ENCODE results near the gene TMEM151B.

The TMEM151B gene

DNA sequence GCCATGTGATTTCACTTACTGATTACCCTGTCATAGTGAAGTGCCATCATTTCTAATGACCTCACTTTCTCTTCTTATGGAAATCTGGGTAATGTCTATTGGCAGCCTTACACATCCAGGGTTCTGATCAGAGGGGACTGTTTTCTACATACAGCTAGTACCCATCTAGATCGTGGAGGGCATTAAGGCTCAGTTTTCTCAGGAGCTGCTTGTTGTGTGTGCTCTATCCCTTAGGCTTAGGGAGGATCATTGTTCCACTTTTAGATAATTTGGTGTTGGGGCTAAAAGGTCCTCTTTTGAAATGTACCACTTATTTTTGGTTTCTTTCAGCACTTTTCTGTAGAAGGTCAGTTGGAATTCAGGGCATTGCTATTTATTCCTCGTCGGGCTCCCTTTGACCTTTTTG is 19.5 kb upstream of the TMEM151B start:
- no peak for DNase-seq (ENCODE audit: low read depth)

DNA sequence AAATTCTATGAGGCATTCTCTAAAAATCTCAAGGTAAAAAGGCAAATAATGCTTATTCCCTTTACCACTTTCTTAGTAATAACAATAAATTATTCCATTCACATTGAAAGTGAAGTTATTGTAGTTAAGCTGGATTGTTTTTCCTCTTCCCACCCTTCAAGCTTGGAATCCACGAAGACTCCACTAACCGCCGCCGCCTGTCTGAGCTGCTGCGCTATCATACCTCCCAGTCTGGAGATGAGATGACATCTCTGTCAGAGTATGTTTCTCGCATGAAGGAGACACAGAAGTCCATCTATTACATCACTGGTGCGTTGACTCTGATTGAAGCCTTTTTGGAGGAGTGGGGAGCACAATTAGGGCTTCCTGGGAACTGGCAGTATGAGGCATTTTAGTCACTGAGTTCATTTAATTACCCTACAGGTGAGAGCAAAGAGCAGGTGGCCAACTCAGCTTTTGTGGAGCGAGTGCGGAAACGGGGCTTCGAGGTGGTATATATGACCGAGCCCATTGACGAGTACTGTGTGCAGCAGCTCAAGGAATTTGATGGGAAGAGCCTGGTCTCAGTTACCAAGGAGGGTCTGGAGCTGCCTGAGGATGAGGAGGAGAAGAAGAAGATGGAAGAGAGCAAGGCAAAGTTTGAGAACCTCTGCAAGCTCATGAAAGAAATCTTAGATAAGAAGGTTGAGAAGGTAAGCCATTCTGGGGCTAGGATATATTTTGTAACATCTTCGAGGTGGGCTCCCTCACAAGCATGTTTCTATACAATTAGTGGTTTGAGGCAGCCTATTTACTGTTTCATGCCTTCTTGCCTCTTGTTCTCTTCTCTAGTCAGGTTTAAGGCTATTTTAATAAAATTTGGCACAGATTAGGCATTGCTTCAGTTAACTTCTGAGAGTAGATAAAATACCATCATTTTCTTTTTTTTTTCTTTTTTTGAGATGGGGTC is 18.4 kb upstream of the TMEM151B start:
- DNase-seq (ENCODE audit: low read depth) = no peak

DNA sequence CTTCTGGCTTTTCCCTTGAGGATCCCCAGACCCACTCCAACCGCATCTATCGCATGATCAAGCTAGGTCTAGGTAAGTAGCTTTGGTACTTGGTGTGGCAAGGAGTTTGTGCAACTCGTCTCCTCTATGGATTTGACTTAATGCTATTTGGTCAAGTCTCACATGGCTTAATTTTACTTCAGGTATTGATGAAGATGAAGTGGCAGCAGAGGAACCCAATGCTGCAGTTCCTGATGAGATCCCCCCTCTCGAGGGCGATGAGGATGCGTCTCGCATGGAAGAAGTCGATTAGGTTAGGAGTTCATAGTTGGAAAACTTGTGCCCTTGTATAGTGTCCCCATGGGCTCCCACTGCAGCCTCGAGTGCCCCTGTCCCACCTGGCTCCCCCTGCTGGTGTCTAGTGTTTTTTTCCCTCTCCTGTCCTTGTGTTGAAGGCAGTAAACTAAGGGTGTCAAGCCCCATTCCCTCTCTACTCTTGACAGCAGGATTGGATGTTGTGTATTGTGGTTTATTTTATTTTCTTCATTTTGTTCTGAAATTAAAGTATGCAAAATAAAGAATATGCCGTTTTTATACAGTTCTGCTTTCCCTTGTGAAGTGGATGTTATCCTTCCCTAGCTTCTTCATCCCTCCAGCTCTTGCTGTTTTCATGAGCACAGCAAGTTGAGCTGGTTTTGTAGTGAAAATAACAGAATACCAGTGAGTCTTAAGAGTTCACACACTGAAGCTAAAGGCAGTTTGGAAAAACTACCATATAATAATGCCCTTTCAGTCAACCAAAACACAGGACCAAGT is 16.7 kb upstream of the TMEM151B start:
- no peak for DNase-seq (ENCODE audit: low read depth)

DNA sequence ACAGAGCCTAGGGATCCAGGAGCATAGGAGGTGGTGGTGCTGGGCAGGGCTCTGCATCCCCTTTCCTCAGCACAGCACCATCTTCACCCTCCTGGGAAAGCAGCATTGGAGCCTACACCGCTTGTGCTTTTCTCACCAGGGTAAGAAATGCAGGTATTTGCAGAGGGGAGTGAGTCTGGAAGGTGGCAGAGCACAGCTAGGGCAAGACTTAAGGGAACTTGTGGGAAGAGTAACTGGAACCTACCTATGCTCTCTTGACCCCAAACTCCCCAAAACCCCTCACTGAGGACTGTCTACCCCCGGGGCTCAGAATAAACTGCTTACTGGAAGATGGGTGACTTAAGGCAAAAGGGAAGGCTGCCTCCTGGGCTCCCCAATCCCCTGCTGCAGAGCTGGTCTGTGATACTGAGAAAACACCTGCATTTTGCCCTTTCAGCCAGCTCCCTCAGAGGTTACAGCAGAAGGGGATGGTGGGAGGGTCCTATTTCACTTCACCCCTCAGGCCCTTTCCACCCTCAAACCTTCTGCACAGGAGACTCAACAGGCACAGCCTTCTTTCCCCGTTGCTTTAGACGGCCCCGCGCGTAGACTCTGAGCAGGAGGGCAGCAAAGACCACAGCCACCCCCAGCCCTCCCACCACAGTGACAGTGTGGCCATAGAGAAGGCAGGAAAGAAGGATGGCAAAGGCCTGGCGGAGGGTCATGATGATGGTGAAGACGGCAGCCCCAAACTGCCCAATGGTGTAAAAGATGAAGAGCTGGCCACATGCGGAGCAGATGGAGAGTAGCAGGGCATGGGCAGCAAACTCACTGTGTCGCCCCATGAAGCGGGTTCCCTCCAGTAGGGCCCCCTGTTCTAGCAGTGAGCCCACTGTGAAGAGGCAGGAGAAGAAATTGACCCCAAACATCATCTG is 15.8 kb upstream of the TMEM151B start:
- DNase-seq (ENCODE audit: low read depth) = no peak

DNA sequence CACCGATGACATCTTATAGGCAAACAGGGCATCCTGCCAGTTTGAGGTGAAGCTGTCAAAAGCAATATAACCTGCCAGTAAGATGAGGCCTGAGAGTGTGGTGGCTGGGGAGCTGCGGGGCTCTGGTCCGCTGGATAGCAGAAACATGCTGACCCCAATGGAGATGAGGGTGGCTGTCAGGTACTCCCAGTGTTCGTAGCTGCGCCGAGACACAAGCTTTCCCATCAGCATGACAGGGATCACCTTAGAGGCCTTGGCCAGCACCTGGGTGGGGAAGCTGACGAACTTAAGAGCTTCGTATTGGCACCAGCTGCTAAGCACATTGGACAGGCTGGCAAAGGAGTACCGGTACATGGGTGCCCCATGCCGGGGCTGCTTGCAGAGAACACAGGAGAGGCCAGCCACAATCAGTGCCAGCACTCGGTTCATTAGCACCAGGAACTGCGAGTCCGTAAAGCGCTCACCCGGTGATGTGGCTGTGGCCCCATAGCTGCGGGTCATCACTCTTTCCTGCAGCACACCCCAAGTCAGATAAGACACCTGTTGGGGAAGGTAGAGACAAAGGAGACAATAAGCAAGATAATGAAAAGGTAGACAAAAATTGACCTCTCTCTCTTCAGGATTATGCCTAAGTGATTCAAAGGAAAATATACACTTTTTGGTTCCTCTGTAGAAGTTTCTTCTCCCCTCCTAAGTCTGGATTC is 15.0 kb upstream of the TMEM151B start:
- no peak for DNase-seq (ENCODE audit: low read depth)

DNA sequence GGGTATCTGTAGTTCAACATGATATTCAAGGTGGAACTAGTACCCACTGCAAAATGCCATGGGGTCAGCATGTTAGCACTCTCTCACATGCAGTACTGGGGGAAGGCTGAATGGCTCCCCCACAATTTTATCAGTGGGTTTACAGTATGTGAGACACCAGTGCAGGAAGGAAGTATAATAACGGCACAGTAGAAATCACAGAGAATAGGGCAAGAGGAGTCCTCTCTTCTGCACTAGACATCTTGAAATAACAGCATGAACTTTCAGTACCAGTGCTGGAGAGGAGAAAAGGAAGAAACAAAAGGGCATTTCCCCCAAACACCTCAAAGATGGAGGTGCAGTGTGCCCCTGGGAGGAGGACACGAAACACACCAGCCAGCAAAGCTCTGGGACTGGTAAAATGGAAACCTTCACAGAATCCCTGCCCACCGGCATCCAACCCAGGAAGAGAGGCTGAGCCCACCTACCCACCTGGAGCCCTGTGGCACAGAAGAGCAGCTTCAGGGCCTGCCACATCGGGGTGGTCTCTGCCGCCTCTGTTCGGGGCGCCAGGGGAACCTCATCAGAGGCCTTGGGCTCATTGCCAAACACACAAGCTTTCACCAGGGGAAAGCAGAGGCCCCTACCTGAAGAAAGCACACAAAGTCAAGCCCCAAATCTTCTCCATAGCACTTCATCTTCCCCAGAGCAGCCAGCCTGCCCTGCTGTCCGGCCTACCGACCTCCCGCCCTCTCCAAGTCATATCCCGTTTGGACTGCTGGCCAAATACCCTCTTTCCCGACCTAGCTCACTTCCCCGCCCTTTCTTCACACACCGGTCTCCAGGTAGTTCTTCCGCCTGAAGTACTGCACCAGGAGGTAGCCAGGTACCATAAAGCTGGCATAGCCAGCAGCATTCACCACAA is 14.1 kb upstream of the TMEM151B start:
- DNase-seq (ENCODE audit: low read depth) = no peak

DNA sequence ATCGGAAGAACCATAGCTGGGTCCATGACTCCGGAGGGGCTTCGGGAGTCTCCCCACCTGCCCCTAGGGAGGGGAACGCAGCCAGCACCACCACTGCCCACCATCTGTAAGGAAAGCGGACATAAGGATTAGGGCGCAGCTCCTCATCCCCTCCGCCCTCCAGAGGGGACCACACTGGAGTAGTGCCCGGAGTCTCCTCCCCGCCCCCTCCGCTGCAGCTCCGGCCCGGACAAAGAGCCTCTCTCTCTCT is 13.6 kb upstream of the TMEM151B start:
- no peak for DNase-seq (ENCODE audit: low read depth)

DNA sequence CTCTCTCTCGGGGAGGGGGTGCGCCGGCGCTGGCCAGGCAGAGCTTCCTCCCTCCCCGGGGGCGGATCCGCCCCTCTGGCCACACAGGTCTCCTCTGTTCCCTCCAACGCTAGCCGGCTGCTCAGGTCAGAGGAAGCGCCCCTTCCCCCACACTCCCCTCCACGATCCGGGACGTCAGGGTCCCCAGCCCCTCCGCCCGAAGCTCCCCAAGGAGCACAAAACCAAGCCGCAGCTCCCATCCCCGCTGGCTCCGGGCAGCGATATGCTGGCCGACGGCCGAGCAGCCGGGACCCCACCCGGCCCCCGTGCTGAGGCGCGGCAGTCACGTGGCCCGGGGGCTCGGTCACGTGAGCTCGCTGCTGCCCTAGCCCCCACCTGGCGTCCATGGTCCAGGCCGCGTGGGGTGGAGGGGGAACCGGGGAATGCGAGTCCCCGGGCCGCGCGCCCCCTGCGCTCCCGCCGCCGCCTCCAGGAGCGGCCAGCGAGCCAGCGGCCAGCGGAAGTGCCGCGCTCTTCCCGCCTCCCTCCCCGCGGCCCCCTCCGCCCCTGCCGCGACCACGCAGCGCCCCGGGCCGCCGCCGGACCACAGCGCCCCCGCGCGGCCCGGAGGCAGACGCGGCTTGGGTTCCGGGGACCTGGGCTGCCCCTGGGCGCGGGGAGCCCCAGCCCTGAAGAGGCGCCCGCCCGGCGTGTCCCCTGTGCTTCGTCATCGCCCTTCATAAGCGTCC is 13.1 kb upstream of the TMEM151B start, which contains the start of gene SLC35B2:
Gene SLC35B2 (minus strand): TSS at position 504 of the 728 bp plus-strand sequence. CDS start 118 bp downstream, at position 386.
- DNase-seq (ENCODE audit: low read depth) = peak; percentile 58

DNA sequence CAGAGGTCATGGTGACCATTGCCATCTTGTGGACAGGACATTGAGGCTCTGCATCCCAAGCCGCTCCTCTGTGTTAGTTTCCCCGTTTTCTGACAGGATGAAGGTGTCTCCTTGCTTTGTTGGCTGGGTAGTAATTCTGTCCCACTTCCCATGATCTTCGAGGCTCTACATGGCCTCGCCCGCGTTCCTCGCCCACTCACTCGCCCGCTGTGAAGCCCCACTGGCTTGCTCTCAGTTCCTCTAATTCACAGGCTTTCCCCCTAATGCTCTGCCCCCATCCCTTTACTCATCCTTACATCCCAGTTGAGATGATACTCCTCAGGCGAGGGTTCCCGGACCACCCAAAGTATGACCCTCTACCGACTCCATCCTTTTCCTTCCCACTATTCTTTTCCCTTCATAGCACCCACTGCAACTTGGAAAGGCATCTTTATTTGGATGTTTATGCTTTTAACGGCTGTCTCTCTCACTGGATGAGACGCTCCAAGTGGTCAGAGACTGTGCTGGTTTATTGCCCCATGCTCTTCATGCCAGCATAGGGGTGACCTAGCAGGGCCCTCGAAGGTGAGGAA is 12.4 kb upstream of the TMEM151B start:
- DNase-seq (ENCODE audit: low read depth) = no peak

DNA sequence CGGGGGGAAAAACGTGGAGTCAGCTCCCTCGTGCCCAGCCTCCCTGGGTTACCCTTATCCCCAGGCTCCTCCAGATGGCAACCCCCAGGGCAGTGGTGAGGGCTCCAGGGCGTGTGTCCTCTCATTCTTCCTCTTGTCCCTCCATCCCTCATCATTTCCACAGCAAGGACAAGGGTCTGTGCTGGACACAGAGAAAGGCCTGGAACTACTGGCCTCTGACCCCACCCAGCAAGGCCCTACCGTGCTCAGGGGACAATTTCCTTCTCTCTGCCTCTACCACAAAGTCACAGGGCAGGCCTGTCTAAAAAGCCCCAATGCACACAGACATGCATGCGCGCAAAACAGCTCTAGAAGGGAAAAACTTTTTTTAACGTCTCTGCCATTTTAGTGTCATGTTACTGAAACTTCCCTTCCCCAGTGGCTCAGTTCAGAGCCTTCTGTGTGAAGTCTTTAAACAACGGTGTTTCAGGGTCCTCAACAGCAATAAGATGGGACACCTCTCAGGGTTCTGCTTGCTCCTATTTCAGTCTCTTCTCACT is 11.9 kb upstream of the TMEM151B start:
- no peak for DNase-seq (ENCODE audit: low read depth)

DNA sequence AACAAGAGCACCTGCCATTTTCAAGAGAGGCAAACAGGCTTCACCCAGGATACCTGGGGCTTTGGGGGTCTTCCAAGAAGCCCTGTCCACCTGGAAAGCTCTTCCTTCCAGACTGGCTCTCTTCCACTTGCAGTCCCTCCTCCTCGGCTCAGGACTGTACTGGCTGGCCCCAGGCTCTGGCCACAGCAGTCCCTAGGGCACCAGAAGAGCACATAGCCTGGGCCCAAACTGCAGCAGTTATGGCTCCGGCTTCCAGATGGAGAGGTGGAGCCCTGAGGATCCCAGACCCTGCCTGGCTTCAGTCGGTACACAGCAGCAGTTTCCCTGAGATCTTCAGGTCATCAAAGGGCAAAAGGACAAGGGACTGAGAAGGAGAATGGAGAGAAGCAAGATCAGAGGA is 11.3 kb upstream of the TMEM151B start:
- DNase-seq (ENCODE audit: low read depth) = no peak

DNA sequence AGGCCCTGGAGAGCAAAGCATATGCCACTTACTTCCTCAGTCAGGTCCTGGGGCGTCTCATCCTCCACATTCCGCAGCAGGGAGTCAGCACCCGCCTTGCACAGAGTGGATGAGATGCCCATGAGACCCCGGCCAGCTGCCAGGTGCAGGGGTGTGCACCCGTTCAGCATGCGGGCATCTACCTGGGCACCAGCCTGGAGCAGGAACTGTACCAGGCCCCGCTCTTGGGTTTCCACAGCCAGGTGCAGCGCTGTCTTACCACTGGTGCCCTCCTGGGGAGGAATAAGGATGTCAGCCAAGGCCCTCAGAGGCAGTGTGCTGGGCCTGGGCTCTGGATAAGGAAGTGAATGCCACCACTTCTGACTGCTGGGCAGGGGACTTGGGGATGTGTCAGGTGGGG is 10.2 kb upstream of the TMEM151B start:
- DNase-seq (ENCODE audit: low read depth) = no peak

DNA sequence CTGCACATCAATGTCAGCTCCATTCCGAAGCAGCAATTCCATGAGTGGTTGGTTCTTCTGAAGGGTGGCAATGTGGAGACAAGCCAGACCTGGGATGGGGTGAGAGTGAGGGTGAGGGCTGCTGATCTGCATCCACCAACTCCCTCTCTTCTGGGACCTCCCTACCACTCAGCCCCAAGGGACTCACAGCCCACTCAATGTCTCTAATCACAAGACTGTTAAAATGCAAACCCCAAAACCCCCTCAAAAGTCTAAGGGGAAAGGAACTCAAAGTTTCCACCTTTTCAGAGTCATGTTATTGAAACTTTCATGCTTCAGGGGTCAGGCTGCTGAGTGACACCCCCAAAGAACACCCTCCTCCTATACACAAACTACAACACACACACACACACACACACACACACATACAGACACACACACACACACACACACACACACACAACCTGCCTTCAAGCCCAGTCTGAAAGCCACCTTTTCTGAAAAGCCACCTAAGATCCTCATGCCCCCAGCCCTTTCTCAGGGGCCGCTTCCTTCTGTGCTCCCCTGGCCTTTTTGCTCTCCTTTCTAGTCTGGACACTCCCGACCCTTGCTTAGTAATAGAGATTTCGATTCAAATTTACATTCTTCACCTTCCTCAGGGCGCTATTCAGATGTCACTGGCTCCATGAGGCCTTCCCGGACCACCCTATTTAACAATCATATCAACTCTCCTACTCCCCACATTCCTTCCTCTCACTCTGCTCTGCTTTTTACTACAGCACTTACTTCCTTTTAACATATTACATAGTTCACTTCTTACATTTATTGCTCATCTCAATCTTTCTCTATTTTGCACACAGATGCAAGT is 9.6 kb upstream of the TMEM151B start:
- DNase-seq (ENCODE audit: low read depth) = no peak

DNA sequence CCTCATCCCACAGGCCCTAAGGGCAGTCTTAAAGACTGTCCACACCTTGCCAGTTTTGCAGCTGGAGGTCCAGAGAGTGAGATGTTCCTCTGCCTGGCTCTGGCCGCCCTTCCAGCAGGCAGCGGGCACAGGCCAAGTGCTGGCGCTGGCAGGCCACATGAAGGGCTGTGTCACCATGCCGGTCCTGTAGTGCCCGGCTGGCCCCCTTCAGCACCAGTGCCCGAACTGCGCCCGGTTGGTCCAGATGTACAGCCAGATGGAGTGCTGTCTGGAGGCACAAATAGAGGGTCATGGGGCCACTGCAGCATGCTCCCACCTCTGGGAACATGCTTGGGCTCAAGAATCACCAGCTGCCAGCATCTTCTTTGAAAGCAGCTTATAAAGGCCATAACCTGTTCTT is 8.7 kb upstream of the TMEM151B start:
- DNase-seq (ENCODE audit: low read depth) = no peak

DNA sequence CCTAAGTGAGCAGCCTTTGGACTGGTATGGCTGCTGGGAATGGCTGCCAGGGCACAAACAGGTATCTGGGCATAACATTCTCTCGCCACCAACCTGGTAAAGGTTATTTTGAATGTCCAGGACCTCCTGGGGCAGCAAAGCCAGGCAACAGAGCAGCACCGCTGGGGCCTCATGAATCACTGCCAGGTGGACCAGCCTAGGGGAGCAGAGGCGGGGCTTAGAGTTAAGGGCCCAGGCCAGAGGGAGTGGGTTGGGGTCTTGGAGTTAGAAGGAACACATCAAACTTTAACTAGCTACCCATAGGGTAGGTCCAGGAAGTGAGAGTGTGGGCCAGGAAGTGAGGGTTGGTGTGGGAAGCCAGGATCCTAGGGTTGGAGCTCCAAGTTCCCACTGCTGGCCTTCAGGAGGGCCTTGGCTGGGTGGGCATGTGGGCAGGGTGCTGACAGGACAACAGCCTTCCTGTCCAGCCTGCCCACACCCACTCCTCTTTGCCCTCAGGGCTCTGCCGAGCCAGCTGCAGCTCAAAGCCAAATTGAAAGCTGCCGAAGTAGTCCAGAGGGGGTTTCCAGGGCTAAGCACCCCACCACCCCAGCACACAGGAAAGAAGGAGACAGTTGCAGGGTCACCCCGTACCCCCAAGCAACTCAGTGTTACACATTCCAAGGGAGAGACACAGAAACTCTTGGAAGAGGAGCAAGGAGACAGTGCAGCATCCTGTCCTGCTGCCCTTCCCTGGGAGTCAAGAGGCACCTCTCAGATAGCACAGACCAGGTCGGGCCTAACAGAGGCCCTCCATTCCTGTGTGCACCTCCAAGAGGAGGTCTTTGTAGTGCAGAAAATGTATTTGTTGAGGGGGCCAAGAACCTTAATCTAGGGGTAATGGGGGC is 7.5 kb upstream of the TMEM151B start:
- DNase-seq (ENCODE audit: low read depth) = no peak

DNA sequence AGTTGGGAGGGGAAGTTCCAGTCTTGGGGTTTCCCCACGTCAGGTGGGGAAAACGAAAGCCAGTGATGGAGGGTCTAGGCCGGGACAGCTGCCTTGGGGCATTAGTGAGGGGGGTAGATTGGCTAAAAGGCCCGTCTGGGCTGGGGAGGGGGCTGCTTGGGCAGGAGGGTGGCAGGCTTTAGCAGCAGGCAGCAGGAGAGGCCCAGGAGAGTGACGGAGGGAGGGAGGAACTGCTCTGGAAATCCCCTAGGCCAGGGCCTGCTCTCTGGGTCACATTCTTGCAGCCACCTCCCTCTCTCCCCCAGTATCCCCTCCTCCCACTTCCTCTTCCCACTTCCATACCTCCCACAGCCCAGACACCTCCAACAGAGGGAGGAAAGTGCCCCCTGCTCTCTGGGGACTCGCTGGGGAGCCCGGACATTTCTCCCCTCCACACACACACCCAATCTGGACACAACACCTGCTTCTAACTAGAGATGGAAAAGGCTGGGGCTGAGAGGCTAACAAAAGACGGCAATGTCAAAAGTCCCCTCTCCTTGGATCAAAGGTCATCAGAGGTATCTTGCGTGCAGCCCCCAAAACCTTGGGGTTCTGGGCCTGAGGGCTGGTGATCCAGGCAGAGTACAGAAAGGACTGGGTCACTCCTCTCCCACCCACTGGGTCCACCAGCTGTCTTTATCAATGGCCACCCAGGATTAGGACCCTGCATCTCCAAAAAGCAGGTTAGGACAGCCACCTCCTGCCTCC is 6.7 kb upstream of the TMEM151B start:
- no peak for DNase-seq (ENCODE audit: low read depth)

Measured in amniotic epithelial cell (primary cell).